ENCODE data around the gene ANO10. TPM values are rescaled to one million over a fixed set of nuclear protein-coding genes. Genes with fewer than 3 reads are reported as not detected.

Gene ANO10
- total and polyA plus RNA-seq, 8 donors, result 3.6 to 202 (median 12.5) TPM

- WGBS, 5 donors, result 94 to 98% (median 96%) methylated on average over 3 of the region's 3 CpGs
- no peak overlapping the region for H3K4me3 ChIP-seq
- intact Hi-C loops (cut with DNase I; ENCODE audit: low total_unique reads), result no loop called here
- H3K4me1 ChIP-seq, result no peaks in the 10 kb centered on the region
- H3K36me3 ChIP-seq, result peaks cover 0 to 8% (median 0%) of the 10 kb centered on the region in 4 donors
- DNase-seq, result no peak
- no peak for TF ChIP-seq EP300 (IDR thresholded peaks at IDR 0.05)
- TF ChIP-seq POLR2AphosphoS5 (IDR thresholded peaks at IDR 0.05), result no peak
- TF ChIP-seq POLR2A (IDR thresholded peaks at IDR 0.05), result no peak
- no peak for TF ChIP-seq CTCF (IDR thresholded peaks at IDR 0.05)
- H3K9me3 ChIP-seq, result peaks cover 0 to 6% (median 3%) of the 10 kb centered on the region in 4 donors
- no peak overlapping the region for H3K27ac ChIP-seq
- no peaks in the 10 kb centered on the region for H3K27me3 ChIP-seq
These were observed 90.0 kb downstream of the ANO10 start for GRCh38 chr3:43531835-43532234.

GRCh38 chr3:43528498-43529099 is 93.2 kb downstream of the ANO10 start:
- Histone ChIP-seq H3K4me1 (no peaks in the 10 kb centered on the region), H3K27me3 (no peaks in the 10 kb centered on the region), H3K4me3 (no peak overlapping the region), H3K36me3 (peaks cover 0 to 8% (median 0%) of the 10 kb centered on the region in 4 donors), H3K27ac (no peak overlapping the region), H3K9me3 (peaks cover 0 to 6% (median 3%) of the 10 kb centered on the region in 4 donors)
- TF ChIP-seq POLR2AphosphoS5 (IDR thresholded peaks at IDR 0.05), result no peak
- TF ChIP-seq POLR2A (IDR thresholded peaks at IDR 0.05), result no peak
- TF ChIP-seq EP300 (IDR thresholded peaks at IDR 0.05), result no peak
- no peak for TF ChIP-seq CTCF (IDR thresholded peaks at IDR 0.05)
- DNase-seq, result no peak
- intact Hi-C loops (cut with DNase I; ENCODE audit: low total_unique reads), result no loop called here

GRCh38 chr3:43526956-43527355 is 94.9 kb downstream of the ANO10 start:
- Histone ChIP-seq H3K36me3 (peaks cover 0 to 8% (median 0%) of the 10 kb centered on the region in 4 donors), H3K27me3 (no peaks in the 10 kb centered on the region)

GRCh38 chr3:43525941-43526607 is 95.7 kb downstream of the ANO10 start:
- no peak for DNase-seq
- Histone ChIP-seq H3K27me3 (no peaks in the 10 kb centered on the region), H3K27ac (no peak overlapping the region), H3K4me3 (no peak overlapping the region), H3K36me3 (peaks cover 0 to 8% (median 0%) of the 10 kb centered on the region in 4 donors), H3K4me1 (no peaks in the 10 kb centered on the region), H3K9me3 (peaks cover 0 to 6% (median 3%) of the 10 kb centered on the region in 4 donors)
- WGBS, 5 donors, result 78 to 86% (median 83%) methylated on average over 4 of the region's 4 CpGs
- intact Hi-C loops (cut with DNase I; ENCODE audit: low total_unique reads), result no loop called here
- no peak for TF ChIP-seq POLR2AphosphoS5 (IDR thresholded peaks at IDR 0.05)
- no peak for TF ChIP-seq EP300 (IDR thresholded peaks at IDR 0.05)
- TF ChIP-seq CTCF (IDR thresholded peaks at IDR 0.05), result no peak
- TF ChIP-seq POLR2A (IDR thresholded peaks at IDR 0.05), result no peak

More at GRCh38 chr3:43526956-43527355, 94.9 kb downstream of the ANO10 start:
- Histone ChIP-seq H3K4me1 (no peaks in the 10 kb centered on the region), H3K9me3 (peaks cover 0 to 6% (median 3%) of the 10 kb centered on the region in 4 donors), H3K27ac (no peak overlapping the region), H3K4me3 (no peak overlapping the region)
- intact Hi-C loops (cut with DNase I; ENCODE audit: low total_unique reads), result no loop called here
- TF ChIP-seq EP300 (IDR thresholded peaks at IDR 0.05), result no peak
- no peak for TF ChIP-seq POLR2AphosphoS5 (IDR thresholded peaks at IDR 0.05)
- no peak for TF ChIP-seq CTCF (IDR thresholded peaks at IDR 0.05)
- TF ChIP-seq POLR2A (IDR thresholded peaks at IDR 0.05), result no peak
- DNase-seq, result no peak

Measured in stomach (tissue), 9 donors.